ENCODE results near the gene PLEKHA5. TPM values are rescaled to one million over a fixed set of nuclear protein-coding genes. Genes with fewer than 3 reads are reported as not detected.

Gene PLEKHA5
- total and polyA plus RNA-seq, 2 experiments from 2014 or later = 82.8 to 112 TPM

DNA sequence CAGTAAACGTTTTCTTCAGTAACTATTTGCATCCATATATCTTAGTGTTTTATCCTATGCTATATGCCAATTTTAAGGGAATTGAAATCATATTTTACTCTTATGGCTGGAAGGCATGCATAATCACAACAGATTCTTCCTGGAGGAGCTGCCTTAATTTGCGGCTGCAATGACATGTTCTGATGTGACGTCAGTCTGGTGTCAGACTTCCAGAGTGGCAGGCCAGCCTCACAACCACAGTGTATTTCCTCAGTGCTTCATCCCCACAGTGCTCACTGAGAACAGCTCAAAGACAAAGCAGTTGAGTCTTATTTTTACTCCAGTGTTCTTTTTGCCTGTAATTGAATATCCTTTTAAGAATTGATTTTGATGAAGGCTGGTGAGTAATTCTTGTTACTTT, 107.1 kb downstream of the PLEKHA5 start (continued):
- TF ChIP-seq ZNF462 (CRISPR knock-in tag; IDR thresholded peaks at IDR 0.05) = no peak

DNA sequence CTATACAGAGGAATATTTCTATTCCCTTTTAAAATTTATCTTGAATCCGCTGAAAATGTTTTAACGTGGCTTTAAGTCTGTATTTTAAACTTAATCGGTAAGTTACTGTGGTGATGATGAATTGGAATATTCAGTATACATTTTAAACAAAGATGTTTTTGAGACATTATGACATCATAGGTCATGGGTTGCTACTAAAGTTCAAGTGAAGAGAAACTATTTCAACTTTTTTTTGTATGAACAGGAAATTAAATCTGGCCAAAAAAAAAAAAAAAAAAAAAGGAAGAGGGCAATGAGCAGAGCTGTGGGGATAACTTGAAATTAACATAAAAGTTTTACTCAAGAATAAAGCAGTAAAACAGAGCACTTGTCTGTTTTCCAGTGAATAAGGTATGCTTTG, 109.0 kb downstream of the PLEKHA5 start:
- Mint-ChIP-seq H3K9me3 (no peaks in the 10 kb centered on the region), H3K36me3 (ENCODE audit: low read depth) (no peaks in the 10 kb centered on the region), H3K4me1 (peaks cover 42% of the 10 kb centered on the region), H3K27me3 (ENCODE audit: insufficient read depth, low read depth, poor library complexity) (no peaks in the 10 kb centered on the region), H3K4me3 (no peak overlapping the region), H3K27ac (no peak overlapping the region)
- Histone ChIP-seq H3K4me2 (no peak overlapping the region), H3K4me1 (ENCODE audit: insufficient read depth) (peaks cover 10% of the 10 kb centered on the region; the same call in 1 of the 2 replicates), H3F3A (replicated peaks; ENCODE audit: low read depth) (no peaks in the 10 kb centered on the region), H3K9me2 (ENCODE audit: insufficient read depth) (no peaks in the 10 kb centered on the region), H3K36me3 (ENCODE audit: insufficient read depth) (no peaks in the 10 kb centered on the region), H3K4me3 (no peak overlapping the region), H3K79me2 (replicated peaks; ENCODE audit: insufficient read depth) (peaks cover 94% of the 10 kb centered on the region), H3K27ac (ENCODE audit: low read depth) (no peak overlapping the region), H3K27me3 (ENCODE audit: insufficient read depth) (no peaks in the 10 kb centered on the region), H2AFZ (no peak overlapping the region), H4K20me1 (replicated peaks; ENCODE audit: insufficient read depth) (peaks cover 8% of the 10 kb centered on the region)
- DNase-seq (ENCODE audit: low spot score) (no peak), ATAC-seq (no peak)
- TF ChIP-seq CREB1 (CRISPR knock-in tag; IDR thresholded peaks at IDR 0.05; ENCODE audit: low read depth) = no peak
- TF ChIP-seq POLR2AphosphoS5 (IDR thresholded peaks at IDR 0.05; ENCODE audit: low read depth) = no peak
- no peak for TF ChIP-seq ZNF114 (CRISPR knock-in tag; IDR thresholded peaks at IDR 0.05)
- no peak for TF ChIP-seq ETS1 (IDR thresholded peaks at IDR 0.05)
- TF ChIP-seq JUNB (IDR thresholded peaks at IDR 0.05; ENCODE audit: unreplicated experiment) = no peak
- TF ChIP-seq EZH2 (IDR thresholded peaks at IDR 0.05; ENCODE audit: low read depth, unreplicated experiment) = no peak
- no peak for TF ChIP-seq EZH2phosphoT487 (IDR thresholded peaks at IDR 0.05; ENCODE audit: unreplicated experiment)
- no peak for TF ChIP-seq STAT1 (IDR thresholded peaks at IDR 0.05; ENCODE audit: unreplicated experiment)
- TF ChIP-seq, protein P1, sequence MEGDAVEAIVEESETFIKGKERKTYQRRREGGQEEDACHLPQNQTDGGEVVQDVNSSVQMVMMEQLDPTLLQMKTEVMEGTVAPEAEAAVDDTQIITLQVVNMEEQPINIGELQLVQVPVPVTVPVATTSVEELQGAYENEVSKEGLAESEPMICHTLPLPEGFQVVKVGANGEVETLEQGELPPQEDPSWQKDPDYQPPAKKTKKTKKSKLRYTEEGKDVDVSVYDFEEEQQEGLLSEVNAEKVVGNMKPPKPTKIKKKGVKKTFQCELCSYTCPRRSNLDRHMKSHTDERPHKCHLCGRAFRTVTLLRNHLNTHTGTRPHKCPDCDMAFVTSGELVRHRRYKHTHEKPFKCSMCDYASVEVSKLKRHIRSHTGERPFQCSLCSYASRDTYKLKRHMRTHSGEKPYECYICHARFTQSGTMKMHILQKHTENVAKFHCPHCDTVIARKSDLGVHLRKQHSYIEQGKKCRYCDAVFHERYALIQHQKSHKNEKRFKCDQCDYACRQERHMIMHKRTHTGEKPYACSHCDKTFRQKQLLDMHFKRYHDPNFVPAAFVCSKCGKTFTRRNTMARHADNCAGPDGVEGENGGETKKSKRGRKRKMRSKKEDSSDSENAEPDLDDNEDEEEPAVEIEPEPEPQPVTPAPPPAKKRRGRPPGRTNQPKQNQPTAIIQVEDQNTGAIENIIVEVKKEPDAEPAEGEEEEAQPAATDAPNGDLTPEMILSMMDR (conservative IDR thresholded peaks at IDR 0.05; ENCODE audit: low read depth in 2 of 2) = no peak
- no peak for TF ChIP-seq REST (IDR thresholded peaks at IDR 0.05; ENCODE audit: unreplicated experiment)
- TF ChIP-seq NANOG (IDR thresholded peaks at IDR 0.05; ENCODE audit: borderline replicate concordance) = no peak

Data from GM23338 (cell line).